ENCODE measurements around the gene COPG1.

DNA sequence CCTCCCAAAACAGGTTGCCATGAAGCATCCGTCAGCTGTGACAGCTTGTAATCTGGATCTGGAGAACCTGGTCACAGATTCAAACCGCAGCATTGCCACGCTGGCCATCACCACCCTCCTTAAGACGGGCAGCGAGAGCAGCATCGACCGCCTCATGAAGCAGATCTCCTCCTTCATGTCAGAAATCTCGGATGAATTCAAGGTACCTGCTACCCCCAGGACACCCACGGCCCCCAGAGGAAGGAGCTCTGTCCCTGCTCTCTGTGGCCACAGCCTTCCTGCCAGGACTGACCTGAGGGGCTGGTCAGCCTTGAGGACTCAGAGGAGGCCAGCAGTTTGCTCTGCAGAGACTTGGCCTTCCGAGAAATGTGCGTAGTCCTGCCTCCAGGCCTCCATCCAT lies 11.2 kb downstream of the COPG1 start:
- TF ChIP-seq, protein P1, sequence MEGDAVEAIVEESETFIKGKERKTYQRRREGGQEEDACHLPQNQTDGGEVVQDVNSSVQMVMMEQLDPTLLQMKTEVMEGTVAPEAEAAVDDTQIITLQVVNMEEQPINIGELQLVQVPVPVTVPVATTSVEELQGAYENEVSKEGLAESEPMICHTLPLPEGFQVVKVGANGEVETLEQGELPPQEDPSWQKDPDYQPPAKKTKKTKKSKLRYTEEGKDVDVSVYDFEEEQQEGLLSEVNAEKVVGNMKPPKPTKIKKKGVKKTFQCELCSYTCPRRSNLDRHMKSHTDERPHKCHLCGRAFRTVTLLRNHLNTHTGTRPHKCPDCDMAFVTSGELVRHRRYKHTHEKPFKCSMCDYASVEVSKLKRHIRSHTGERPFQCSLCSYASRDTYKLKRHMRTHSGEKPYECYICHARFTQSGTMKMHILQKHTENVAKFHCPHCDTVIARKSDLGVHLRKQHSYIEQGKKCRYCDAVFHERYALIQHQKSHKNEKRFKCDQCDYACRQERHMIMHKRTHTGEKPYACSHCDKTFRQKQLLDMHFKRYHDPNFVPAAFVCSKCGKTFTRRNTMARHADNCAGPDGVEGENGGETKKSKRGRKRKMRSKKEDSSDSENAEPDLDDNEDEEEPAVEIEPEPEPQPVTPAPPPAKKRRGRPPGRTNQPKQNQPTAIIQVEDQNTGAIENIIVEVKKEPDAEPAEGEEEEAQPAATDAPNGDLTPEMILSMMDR (IDR thresholded peaks at IDR 0.05; ENCODE audit: borderline replicate concordance, extremely low read depth, low read length, poor library complexity, severe bottlenecking) = no peak
- TF ChIP-seq EZH2 (IDR thresholded peaks at IDR 0.05; ENCODE audit: borderline replicate concordance, low read depth, low read length, severe bottlenecking) = no peak

Measured in DND-41 (cell line).